ENCODE data around the gene MYO7A. TPM values are rescaled to one million over a fixed set of nuclear protein-coding genes. Genes with fewer than 3 reads are reported as not detected.

The MYO7A gene
- total and polyA plus RNA-seq, 2 donors (not counting 3 experiments of a cell fraction or from before 2014, with no cell fraction given) = 1.3 to 3.6 TPM

- DNase-seq (ENCODE audit: low read depth, low spot score) (no peak), FAIRE-seq (no peak)
- dilution Hi-C loops (cut with MboI; ENCODE audit: extremely low pct_ligation_motif_present, low sequenced_read_pairs) = no loop called here
- Histone ChIP-seq H3K27me3 (ENCODE audit: control insufficient read depth in 2 of 2, insufficient read depth in 2 of 2, low read length in 2 of 2) (no peaks in the 10 kb centered on the region), H3K9me1 (replicated peaks; ENCODE audit: control insufficient read depth, extremely low read depth, insufficient read depth, low read length) (no peaks in the 10 kb centered on the region), H3K79me2 (ENCODE audit: control insufficient read depth, insufficient read depth, low read length) (no peaks in the 10 kb centered on the region), H3K9ac (replicated peaks; ENCODE audit: extremely low read depth, insufficient read depth, low read length) (no peak overlapping the region), H4K20me1 (replicated peaks; ENCODE audit: control insufficient read depth, extremely low read depth, insufficient read depth, low read length) (no peaks in the 10 kb centered on the region), H3K9me3 (replicated peaks; ENCODE audit: control insufficient read depth, insufficient read depth, low read length) (no peaks in the 10 kb centered on the region), H3K4me2 (ENCODE audit: insufficient read depth, low read length) (no peak overlapping the region), H3K27ac (ENCODE audit: insufficient read depth, low read depth, low read length) (no peak overlapping the region), H2AFZ (ENCODE audit: low read depth, low read length) (peak overlapping the region; percentile 23), H3K36me3 (ENCODE audit: control insufficient read depth in 2 of 2, extremely low read depth in 1 of 2, insufficient read depth in 2 of 2, low read length in 2 of 2) (no peaks in the 10 kb centered on the region), H3K4me1 (ENCODE audit: control insufficient read depth, extremely low read depth, insufficient read depth, low read length) (peaks cover 19% of the 10 kb centered on the region), H3K4me3 (replicated peaks in 1 of 3; ENCODE audit: insufficient read depth in 1 of 3, low read depth in 1 of 3, low read length in 3 of 3) (no peak overlapping the region)
- intact Hi-C loops (cut with micrococcal nuclease) = no loop called here
- no TSS peak for BruUV-seq (replicated peaks)
- CTCF ChIA-PET = interaction anchor here (0.6 to 4.6 kb wide), 3 partner anchors 14 to 45 kb away, joined by 3 to 32 read pairs (median 7); partner anchors contain the start of gene MYO7A
- TF ChIP-seq MYC (IDR thresholded peaks at IDR 0.05; ENCODE audit: low read depth, low read length) (no peak), GATA2 (IDR thresholded peaks at IDR 0.05; ENCODE audit: insufficient read depth, insufficient read length, low read depth, low read length) (no peak), POLR2AphosphoS5 (IDR thresholded peaks at IDR 0.05; ENCODE audit: insufficient read depth, low read depth, low read length) (no peak), FOS (IDR thresholded peaks at IDR 0.05; ENCODE audit: borderline replicate concordance, insufficient read depth, low read length) (no peak)
- POLR2A ChIA-PET = no interaction called here
Observed at GRCh38 chr11:77171885-77172665, 44.0 kb downstream of the MYO7A start.

- Histone ChIP-seq H3K27me3 (ENCODE audit: control insufficient read depth in 2 of 2, insufficient read depth in 2 of 2, low read length in 2 of 2) (no peaks in the 10 kb centered on the region), H3K9me3 (replicated peaks; ENCODE audit: control insufficient read depth, insufficient read depth, low read length) (no peaks in the 10 kb centered on the region), H3K4me3 (replicated peaks in 1 of 3; ENCODE audit: insufficient read depth in 1 of 3, low read depth in 1 of 3, low read length in 3 of 3) (no peak overlapping the region), H3K27ac (ENCODE audit: insufficient read depth, low read depth, low read length) (no peak overlapping the region), H3K79me2 (ENCODE audit: control insufficient read depth, insufficient read depth, low read length) (no peaks in the 10 kb centered on the region), H4K20me1 (replicated peaks; ENCODE audit: control insufficient read depth, extremely low read depth, insufficient read depth, low read length) (no peaks in the 10 kb centered on the region), H2AFZ (ENCODE audit: low read depth, low read length) (peak overlapping the region; percentile 23), H3K9ac (replicated peaks; ENCODE audit: extremely low read depth, insufficient read depth, low read length) (no peak overlapping the region), H3K4me2 (ENCODE audit: insufficient read depth, low read length) (no peak overlapping the region), H3K4me1 (ENCODE audit: control insufficient read depth, extremely low read depth, insufficient read depth, low read length) (peaks cover 14% of the 10 kb centered on the region), H3K36me3 (ENCODE audit: control insufficient read depth in 2 of 2, extremely low read depth in 1 of 2, insufficient read depth in 2 of 2, low read length in 2 of 2) (no peaks in the 10 kb centered on the region), H3K9me1 (replicated peaks; ENCODE audit: control insufficient read depth, extremely low read depth, insufficient read depth, low read length) (no peaks in the 10 kb centered on the region)
- ChIA-PET CTCF (interaction anchor here (1.3 to 4.6 kb wide), 4 partner anchors 16 to 252 kb away, joined by 3 to 32 read pairs (median 5); partner anchors contain the start of gene MYO7A), POLR2A (no interaction called here)
- intact Hi-C loops (cut with micrococcal nuclease) (no loop called here), dilution Hi-C loops (cut with MboI; ENCODE audit: extremely low pct_ligation_motif_present, low sequenced_read_pairs) (no loop called here)
- BruUV-seq (replicated peaks) = no TSS peak
- FAIRE-seq = no peak
- TF ChIP-seq MYC (IDR thresholded peaks at IDR 0.05; ENCODE audit: low read depth, low read length) (no peak), EZH2 (IDR thresholded peaks at IDR 0.05; ENCODE audit: borderline replicate concordance, low read depth, low read length, severe bottlenecking) (no peak), MAX (IDR thresholded peaks at IDR 0.05; ENCODE audit: insufficient read depth, insufficient read length) (no peak), POLR2A (IDR thresholded peaks at IDR 0.05; ENCODE audit: low read depth, low read length) (no peak), POLR2AphosphoS5 (IDR thresholded peaks at IDR 0.05; ENCODE audit: insufficient read depth, low read depth, low read length) (no peak), GATA2 (IDR thresholded peaks at IDR 0.05; ENCODE audit: insufficient read depth, insufficient read length, low read depth, low read length) (no peak), FOS (IDR thresholded peaks at IDR 0.05; ENCODE audit: borderline replicate concordance, insufficient read depth, low read length) (no peak), JUN (IDR thresholded peaks at IDR 0.05; ENCODE audit: borderline replicate concordance, insufficient read depth, insufficient read length, low read depth) (no peak), CTCF (IDR thresholded peaks at IDR 0.05; ENCODE audit: extremely low read depth in 1 of 2, insufficient read depth in 1 of 2, low read depth in 1 of 2, low read length in 2 of 2) (no peak)
- DNase-seq (ENCODE audit: low read depth, low spot score) = peak; percentile 13
Observed at GRCh38 chr11:77172666-77172982, 44.6 kb downstream of the MYO7A start.

All from endothelial cell of umbilical vein (primary cell).